Glutamatergic neuron (in vitro differentiated cells): ENCODE results near the gene TOX2. TPM values are rescaled to one million over a fixed set of nuclear protein-coding genes. Genes with fewer than 3 reads are reported as not detected.

ENCODE experiments used
- DNase-seq: peaks from one replicate; pipeline ENCODE4 v3.0.0; 2022
- H3K27ac Mint-ChIP-seq: one replicate; pipeline ENCODE4 v1.8.0; 2020; ENCODE audit warnings: mild to moderate bottlenecking, mixed read lengths, inconsistent platforms; ENCODE audit not compliant: unreplicated experiment
- H3K27me3 Mint-ChIP-seq: one replicate; pipeline ENCODE4 v1.8.0; 2020; ENCODE audit warnings: mild to moderate bottlenecking, moderate library complexity, mixed read lengths, inconsistent platforms; ENCODE audit not compliant: unreplicated experiment
- H3K36me3 Mint-ChIP-seq: one replicate; pipeline ENCODE4 v1.8.0; 2020; ENCODE audit warnings: mild to moderate bottlenecking, mixed read lengths, inconsistent platforms; ENCODE audit not compliant: unreplicated experiment
- H3K4me1 Mint-ChIP-seq: one replicate; pipeline ENCODE4 v1.8.0; 2020; ENCODE audit warnings: mild to moderate bottlenecking, low read depth, mixed read lengths, inconsistent platforms; ENCODE audit not compliant: unreplicated experiment
- H3K4me3 Mint-ChIP-seq: one replicate; pipeline ENCODE4 v1.8.0; 2020; ENCODE audit warnings: mild to moderate bottlenecking, mixed read lengths, inconsistent platforms; ENCODE audit not compliant: unreplicated experiment
- H3K9me3 Mint-ChIP-seq: one replicate; pipeline ENCODE4 v1.8.0; 2020; ENCODE audit warnings: mild to moderate bottlenecking, moderate library complexity, mixed read lengths, inconsistent platforms; ENCODE audit not compliant: unreplicated experiment
- total RNA-seq: library from RNA; stranded (reverse); fragmentation: NEBNext Ultra II Directional; extraction: Animal tissue kit (Norgen Biotek cat#: 25700); gene quantifications from one replicate; pipeline ENCODE4 v1.2.1, GENCODE V29; 2021; ENCODE audit not compliant: unreplicated experiment
- TF ChIP-seq, protein P1 (sequence below): fragments of 200-600 bp; sonication (generic); IDR thresholded peaks from one replicate; pipeline ENCODE4 v1.5.0; 2021; ENCODE audit not compliant: partially characterized antibody, unreplicated experiment

Gene TOX2
- total RNA-seq, 1 donor from 2014 or later: 11.0 TPM

DNA sequence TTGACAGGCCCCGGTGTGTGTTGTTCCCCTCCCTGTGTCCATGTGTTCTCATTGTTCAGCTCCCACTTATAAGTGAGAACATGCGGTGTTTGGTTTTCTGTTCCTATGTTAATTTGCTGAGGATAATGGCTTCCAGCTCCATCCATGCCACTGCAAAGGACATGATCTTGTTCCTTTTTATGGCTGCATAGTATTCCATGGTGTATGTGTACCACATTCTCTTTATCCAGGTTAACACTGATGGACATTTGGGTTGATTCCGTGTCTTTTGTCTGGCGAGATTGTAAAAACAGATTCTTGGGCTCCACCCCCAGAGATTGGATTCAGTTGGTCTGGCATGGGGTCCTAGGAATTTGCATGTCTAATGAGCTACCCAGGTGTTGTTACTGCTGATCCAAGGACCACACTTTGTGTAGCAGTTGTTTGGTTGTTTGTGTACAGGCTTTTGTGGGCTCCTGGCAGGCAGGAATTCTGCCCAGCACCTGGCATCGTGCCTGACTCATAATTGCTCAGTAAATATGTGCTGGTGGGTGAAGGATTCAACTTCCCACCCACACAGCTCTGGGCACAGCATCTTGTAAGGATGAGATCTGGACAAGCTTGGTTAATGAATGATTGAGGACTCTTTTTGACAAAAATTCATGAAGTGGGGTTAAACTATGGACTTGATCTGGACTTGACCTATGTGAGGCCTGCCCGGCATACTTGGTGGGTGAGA lies 5.2 kb downstream of the TOX2 start:
- H3K27ac Mint-ChIP-seq: no peak overlapping the region
- no peak overlapping the region for H3K4me3 Mint-ChIP-seq
- H3K36me3 Mint-ChIP-seq: peaks cover 5% of the 10 kb centered on the region
- H3K9me3 Mint-ChIP-seq: peaks cover 8% of the 10 kb centered on the region
- H3K4me1 Mint-ChIP-seq: peaks cover 22% of the 10 kb centered on the region
- peaks cover 15% of the 10 kb centered on the region for H3K27me3 Mint-ChIP-seq
- TF ChIP-seq, protein P1, sequence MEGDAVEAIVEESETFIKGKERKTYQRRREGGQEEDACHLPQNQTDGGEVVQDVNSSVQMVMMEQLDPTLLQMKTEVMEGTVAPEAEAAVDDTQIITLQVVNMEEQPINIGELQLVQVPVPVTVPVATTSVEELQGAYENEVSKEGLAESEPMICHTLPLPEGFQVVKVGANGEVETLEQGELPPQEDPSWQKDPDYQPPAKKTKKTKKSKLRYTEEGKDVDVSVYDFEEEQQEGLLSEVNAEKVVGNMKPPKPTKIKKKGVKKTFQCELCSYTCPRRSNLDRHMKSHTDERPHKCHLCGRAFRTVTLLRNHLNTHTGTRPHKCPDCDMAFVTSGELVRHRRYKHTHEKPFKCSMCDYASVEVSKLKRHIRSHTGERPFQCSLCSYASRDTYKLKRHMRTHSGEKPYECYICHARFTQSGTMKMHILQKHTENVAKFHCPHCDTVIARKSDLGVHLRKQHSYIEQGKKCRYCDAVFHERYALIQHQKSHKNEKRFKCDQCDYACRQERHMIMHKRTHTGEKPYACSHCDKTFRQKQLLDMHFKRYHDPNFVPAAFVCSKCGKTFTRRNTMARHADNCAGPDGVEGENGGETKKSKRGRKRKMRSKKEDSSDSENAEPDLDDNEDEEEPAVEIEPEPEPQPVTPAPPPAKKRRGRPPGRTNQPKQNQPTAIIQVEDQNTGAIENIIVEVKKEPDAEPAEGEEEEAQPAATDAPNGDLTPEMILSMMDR: no peak
- DNase-seq: no peak

- Mint-ChIP-seq H3K27me3 (peaks cover 10% of the 10 kb centered on the region), H3K27ac (no peak overlapping the region), H3K36me3 (peaks cover 5% of the 10 kb centered on the region), H3K4me3 (no peak overlapping the region), H3K9me3 (peaks cover 5% of the 10 kb centered on the region), H3K4me1 (peaks cover 25% of the 10 kb centered on the region)
- TF ChIP-seq, protein P1: no peak
- DNase-seq: no peak
These were observed 6.1 kb downstream of the TOX2 start for GRCh38 chr20:43920797-43921196.

DNA sequence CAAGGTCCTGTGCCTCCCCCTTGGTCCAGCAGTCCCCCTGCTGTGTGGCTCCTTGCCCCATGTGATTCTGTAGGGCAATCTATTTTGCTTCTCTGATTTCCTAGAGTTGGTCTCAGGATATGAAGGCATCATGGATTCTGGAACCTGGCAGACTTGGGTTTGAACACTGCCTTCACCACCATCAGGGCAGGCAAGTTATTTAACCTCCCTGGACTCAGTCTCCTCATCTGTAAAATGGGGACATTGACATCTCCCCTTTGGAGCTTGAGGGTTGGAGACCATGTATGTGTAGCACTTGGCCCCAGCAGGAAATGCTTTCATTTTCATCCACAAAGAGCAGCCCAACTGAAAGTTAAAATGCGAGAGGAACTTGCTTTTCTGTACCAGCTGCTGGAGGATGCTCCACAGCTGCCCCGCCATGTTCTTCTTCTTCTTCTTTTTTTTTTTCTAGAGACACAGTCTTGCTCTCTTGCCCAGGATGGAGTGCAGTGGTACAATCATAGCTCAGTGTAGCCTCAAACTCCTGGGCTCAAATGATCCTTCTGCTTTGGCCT lies 6.7 kb downstream of the TOX2 start:
- Mint-ChIP-seq H3K27ac (no peak overlapping the region), H3K4me1 (peaks cover 24% of the 10 kb centered on the region)
- no peak for DNase-seq

DNA sequence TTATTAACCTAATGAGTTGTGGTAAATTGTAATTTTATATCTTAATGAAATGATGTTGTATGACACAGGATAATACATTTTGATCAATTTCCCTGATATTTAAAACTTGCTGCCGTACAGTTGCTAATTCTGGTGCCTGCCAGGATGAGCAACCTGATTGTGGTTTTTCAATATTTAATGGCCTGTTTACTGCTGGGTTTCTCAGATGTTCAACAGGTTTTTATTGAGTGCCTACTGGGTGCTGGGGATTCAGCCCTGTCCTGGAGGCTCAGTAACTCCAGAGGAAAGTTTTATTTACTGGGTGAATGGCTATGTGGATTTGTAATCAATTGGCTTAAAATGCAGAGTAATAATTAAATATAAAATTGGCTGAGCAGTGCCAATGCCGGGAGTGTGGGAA lies 8.0 kb downstream of the TOX2 start:
- no peak overlapping the region for H3K27ac Mint-ChIP-seq
- peaks cover 23% of the 10 kb centered on the region for H3K4me1 Mint-ChIP-seq
- peaks cover 5% of the 10 kb centered on the region for H3K36me3 Mint-ChIP-seq
- no peak overlapping the region for H3K4me3 Mint-ChIP-seq
- DNase-seq: no peak
- peaks cover 6% of the 10 kb centered on the region for H3K27me3 Mint-ChIP-seq
- peaks cover 5% of the 10 kb centered on the region for H3K9me3 Mint-ChIP-seq
- TF ChIP-seq, protein P1: no peak

More for the DNA sequence above, 6.7 kb downstream of the TOX2 start:
- Mint-ChIP-seq H3K4me3 (no peak overlapping the region), H3K9me3 (peaks cover 5% of the 10 kb centered on the region), H3K27me3 (peaks cover 10% of the 10 kb centered on the region), H3K36me3 (peaks cover 5% of the 10 kb centered on the region)
- TF ChIP-seq, protein P1: no peak

GRCh38 chr20:43923322-43923721 lies 8.7 kb downstream of the TOX2 start:
- peaks cover 6% of the 10 kb centered on the region for H3K27me3 Mint-ChIP-seq
- H3K4me3 Mint-ChIP-seq: peak overlapping the region; percentile 48
- no peak for DNase-seq
- TF ChIP-seq, protein P1: no peak
- H3K9me3 Mint-ChIP-seq: peaks cover 5% of the 10 kb centered on the region
- H3K4me1 Mint-ChIP-seq: peaks cover 26% of the 10 kb centered on the region
- H3K36me3 Mint-ChIP-seq: peaks cover 5% of the 10 kb centered on the region
- H3K27ac Mint-ChIP-seq: peak overlapping the region; percentile 53
